ENCODE measurements around the gene TMLHE. TPM values are rescaled to one million over a fixed set of nuclear protein-coding genes. Genes with fewer than 3 reads are reported as not detected.
"Not testable (repeated sequence)": the region's sequence is repeated elsewhere in the genome, so short reads cannot be mapped to it uniquely, and the experiment has no call there.

Gene TMLHE
- total RNA-seq, 4 donors from 2014 or later: 8.5 to 15.2 (median 12.3) TPM

- not testable (repeated sequence) for H3K27me3 ChIP-seq; H3K4me3 ChIP-seq; H3K27ac ChIP-seq; DNase-seq (ENCODE audit: low spot score in 2 of 2); H3K36me3 ChIP-seq; H3K4me1 ChIP-seq; H3K9me3 ChIP-seq
- no CpG with 5 or more reads among the region's 9 CpGs for WGBS
These were observed 146.3 kb downstream of the TMLHE start for GRCh38 chrX:155466269-155466938.

DNA sequence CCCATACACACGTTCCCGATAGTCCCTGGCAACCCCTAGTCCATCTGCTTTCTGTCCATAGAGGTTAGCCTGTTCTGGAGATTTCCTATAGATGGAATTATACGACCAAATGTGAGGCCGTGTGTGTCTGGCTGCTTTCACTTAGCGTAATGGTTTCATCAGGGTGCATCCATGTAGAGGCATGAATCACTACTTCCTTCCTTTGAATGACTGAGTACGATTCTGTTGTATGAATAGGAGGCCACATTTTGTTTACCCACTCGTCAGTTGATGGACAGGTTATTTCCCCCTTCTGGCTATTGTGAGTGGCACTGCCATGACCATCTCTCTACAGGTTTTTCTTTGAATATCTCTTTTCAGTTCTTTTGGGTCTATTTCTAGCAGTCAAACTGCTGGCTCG lies 152.3 kb downstream of the TMLHE start:
- H3K27ac ChIP-seq; H3K9me3 ChIP-seq; H3K4me1 ChIP-seq; H3K36me3 ChIP-seq; H3K27me3 ChIP-seq; DNase-seq (ENCODE audit: low spot score in 2 of 2); H3K4me3 ChIP-seq: not testable (repeated sequence)
- no CpG with 5 or more reads among the region's 8 CpGs for WGBS

GRCh38 chrX:155458471-155458870 lies 154.3 kb downstream of the TMLHE start, which contains the start of gene F8A3:
TSS of gene F8A3 (minus strand) at chrX:155458620. CDS start at chrX:155458600, 20 bp downstream.
- not testable (repeated sequence) for H3K4me3 ChIP-seq; H3K27me3 ChIP-seq; DNase-seq (ENCODE audit: low spot score in 2 of 2); H3K27ac ChIP-seq; H3K9me3 ChIP-seq; H3K36me3 ChIP-seq; H3K4me1 ChIP-seq
- no CpG with 5 or more reads among the region's 51 CpGs for WGBS

DNA sequence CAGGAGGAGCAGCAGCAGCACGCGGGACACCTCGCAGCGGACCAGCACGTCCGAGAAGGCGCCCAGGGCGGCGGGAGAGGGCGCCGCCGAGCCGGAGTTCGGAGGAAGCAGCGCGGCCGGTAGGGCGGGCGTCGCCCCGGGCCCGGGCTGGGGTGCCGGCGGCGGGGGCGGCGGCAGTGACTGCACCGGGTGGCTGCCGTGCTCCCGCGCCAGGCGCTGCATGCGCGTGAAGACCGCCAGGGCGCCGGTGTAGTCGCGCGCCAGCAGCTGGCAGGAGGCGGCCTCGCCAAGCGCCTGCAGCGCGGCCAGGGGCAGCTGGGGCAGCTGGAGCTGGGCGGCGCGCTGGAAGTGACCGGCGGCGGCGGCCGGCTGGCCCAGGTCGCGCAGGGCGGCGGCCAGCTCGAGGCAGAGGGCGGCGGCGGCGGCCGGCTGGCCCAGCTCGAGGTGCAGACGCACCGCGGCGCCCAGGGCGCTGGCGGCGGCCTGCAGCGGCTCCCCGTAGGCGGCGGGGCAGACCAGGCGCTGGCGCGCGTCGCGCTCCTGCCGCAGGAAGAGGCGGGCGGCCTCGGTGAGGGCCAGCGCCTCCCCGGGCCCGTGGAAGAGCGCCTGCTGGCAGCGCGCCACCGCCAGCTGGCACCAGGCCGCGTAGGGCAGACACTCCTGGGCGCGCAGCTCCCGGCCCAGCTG lies 154.8 kb downstream of the TMLHE start:
- WGBS: no CpG with 5 or more reads among the region's 97 CpGs
- H3K4me3 ChIP-seq; H3K36me3 ChIP-seq; H3K27me3 ChIP-seq; H3K4me1 ChIP-seq; DNase-seq (ENCODE audit: low spot score in 2 of 2); H3K9me3 ChIP-seq; H3K27ac ChIP-seq: not testable (repeated sequence)

DNA sequence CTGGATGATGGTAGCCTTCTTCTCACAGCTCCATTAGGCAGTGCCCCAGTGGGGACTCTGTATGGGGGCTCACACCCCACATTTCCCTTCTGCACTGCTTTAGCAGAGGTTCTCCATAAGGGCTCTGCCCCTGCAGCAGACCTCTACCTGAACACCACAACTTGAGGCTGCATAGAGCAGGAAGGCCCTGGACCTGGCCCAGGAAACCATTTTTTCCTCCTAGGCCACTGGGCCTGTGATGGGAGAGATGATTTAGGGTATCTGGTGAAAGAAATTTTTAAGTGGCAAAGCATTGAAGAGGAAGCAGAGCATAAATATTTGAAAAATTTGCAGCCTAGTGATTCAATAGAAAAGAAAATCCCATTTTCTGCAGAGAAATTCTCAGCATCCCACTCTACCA lies 171.7 kb downstream of the TMLHE start:
- Histone ChIP-seq H3K4me1 (no peaks in the 10 kb centered on the region), H3K4me3 (no peak overlapping the region), H3K27ac (no peak overlapping the region), H3K9me3 (no peaks in the 10 kb centered on the region), H3K36me3 (no peaks in the 10 kb centered on the region), H3K27me3 (no peaks in the 10 kb centered on the region)
- no peak for DNase-seq (ENCODE audit: low spot score in 2 of 2)
- TF ChIP-seq POLR2AphosphoS5 (IDR thresholded peaks at IDR 0.05): no peak
- no peak for TF ChIP-seq POLR2A (IDR thresholded peaks at IDR 0.05)
- no peak for TF ChIP-seq EP300 (IDR thresholded peaks at IDR 0.05)
- no peak for TF ChIP-seq CTCF (IDR thresholded peaks at IDR 0.05)

Other genes with a start within 250 kb of the TMLHE start
- gene F8A2, start 230.9 kb downstream of the TMLHE start, total RNA-seq: not detected
- 10 to 100 TPM in 3 of 4 donors, 1 to 10 TPM in 1; 9.7 to 24.3 (median 18.3) TPM for gene F8A3, start 154.3 kb downstream of the TMLHE start, total RNA-seq
- gene SPRY3, start 366 bp downstream of the TMLHE start, total RNA-seq: under 1 TPM; 0.30 to 0.76 (median 0.54) TPM